HCT116 (cell line): Measurements from ENCODE around the gene FOXK2. TPM values are rescaled to one million over a fixed set of nuclear protein-coding genes. Genes with fewer than 3 reads are reported as not detected.

ENCODE experiments used
- ATAC-seq: fragments of 200-7000 bp; cut with Tn5 transposase; 2 replicates; pipeline ENCODE4 v1.9.1; 2020; ENCODE audit warnings: mild to moderate bottlenecking, moderate library complexity
- BruUV-seq: library from RNA; stranded (reverse); fragments of 400-500 nt; replicated peaks from 2 replicates; lab custom pipeline; 2021; lab: Mats Ljungman, UMichigan
- CTCF ChIA-PET: fragments of 300-600 bp; sonication (Branson Sonifier 250); formaldehyde crosslinking; loops from one replicate; lab custom pipeline; 2021; ENCODE audit warnings: antibody characterized with exemption; lab: Charles Lee
- POLR2A ChIA-PET: fragments of 300-600, 350-600 bp; sonication (Branson Sonifier 250); formaldehyde crosslinking; loops from one replicate; lab custom pipeline; 2021; ENCODE audit warnings: antibody characterized with exemption; lab: Charles Lee
- RAD21 ChIA-PET, 2 experiments: fragments of 300-600 bp; sonication (Branson Sonifier 250); formaldehyde crosslinking; loops; one replicate each; lab custom pipeline; 2023; ENCODE audit warnings: low total read pairs in 2 of 2; ENCODE audit not compliant: uncharacterized antibody in 2 of 2, unreplicated experiment in 2 of 2, low non-redundant PET in 1 of 2; lab: Charles Lee
- DNase-seq: peaks from one replicate; pipeline ENCODE4 v3.0.0-alpha.2; 2010; ENCODE audit warnings: low read depth, low spot score
- H2AFZ ChIP-seq: fragments of 200-600 bp; shearing (Covaris generic), sonication (generic); 2 replicates; pipeline ENCODE4 v1.6.1; 2017; ENCODE audit warnings: low read depth, mixed run types, mixed read lengths, antibody characterized with exemption, low read length; ENCODE audit not compliant: poor library complexity, severe bottlenecking
- H3K27ac ChIP-seq: 2 replicates; pipeline ENCODE4 v1.5.1; 2012; ENCODE audit warnings: low read depth, low read length
- H3K27me3 ChIP-seq: fragments of 200-600 bp; sonication (generic); 2 replicates; pipeline ENCODE4 v1.6.1; 2016; ENCODE audit warnings: mixed run types, low read length, mixed read lengths; ENCODE audit not compliant: insufficient read depth
- H3K36me3 ChIP-seq, 2 experiments: fragments of 200-500 bp in 1 of 2; fragments of 200-600 bp in 1 of 2; sonication (Bioruptor generic) in 1 of 2; sonication (generic) in 1 of 2; 2 replicates each; pipeline versions ENCODE4 v1.5.1 to v1.6.1; 2014 to 2016; ENCODE audit warnings: low read length in 2 of 2, inconsistent platforms in 1 of 2, mixed read lengths in 1 of 2, mixed run types in 1 of 2; ENCODE audit not compliant: insufficient read depth in 2 of 2, control insufficient read depth in 1 of 2
- H3K4me1 ChIP-seq, 2 experiments: fragments of 200-600 bp in 1 of 2; sonication (generic) in 1 of 2; 2 replicates each; pipeline versions ENCODE4 v1.5.1 to v1.6.1; 2012 to 2017; ENCODE audit warnings: low read length in 2 of 2, inconsistent platforms in 1 of 2, mild to moderate bottlenecking in 1 of 2, mixed read lengths in 1 of 2, mixed run types in 1 of 2, moderate library complexity in 1 of 2; ENCODE audit not compliant: insufficient read depth in 2 of 2, control insufficient read depth in 1 of 2
- H3K4me2 ChIP-seq: fragments of 200-600 bp; sonication (generic); 2 replicates; pipeline ENCODE4 v1.6.1; 2017; ENCODE audit warnings: mixed run types, low read length, mixed read lengths
- H3K4me3 ChIP-seq, 2 experiments: fragments of 200-600 bp in 1 of 2; sonication (generic) in 1 of 2; replicated peaks in 1 of 2; 2 replicates each; pipeline ENCODE4 v1.5.1; 2011 to 2016; ENCODE audit warnings: low read length in 2 of 2, control low read depth in 1 of 2, low read depth in 1 of 2, mild to moderate bottlenecking in 1 of 2, mixed read lengths in 1 of 2, mixed run types in 1 of 2
- H3K79me2 ChIP-seq: fragments of 200-600 bp; sonication (generic); 2 replicates; pipeline ENCODE4 v1.6.1; 2017; ENCODE audit warnings: mild to moderate bottlenecking, mixed run types, low read length, moderate library complexity, mixed read lengths; ENCODE audit not compliant: insufficient read depth
- H3K9ac ChIP-seq: fragments of 200-600 bp; sonication (generic); 2 replicates; pipeline ENCODE4 v1.6.1; 2016; ENCODE audit warnings: low read length, mixed read lengths
- H3K9me2 ChIP-seq: fragments of 200-600 bp; sonication (generic), shearing (Covaris generic); 2 replicates; pipeline ENCODE4 v1.6.1; 2017; ENCODE audit warnings: mixed run types, mild to moderate bottlenecking, moderate library complexity; ENCODE audit not compliant: insufficient read depth
- H3K9me3 ChIP-seq, 2 experiments: fragments of 200-500 bp in 1 of 2; fragments of 200-600 bp in 1 of 2; sonication (Bioruptor generic) in 1 of 2; sonication (generic) in 1 of 2; 2 replicates each; pipeline ENCODE4 v1.6.1; 2014 to 2017; ENCODE audit warnings: low read length in 2 of 2, mixed read lengths in 2 of 2, inconsistent platforms in 1 of 2, low read depth in 1 of 2, mild to moderate bottlenecking in 1 of 2, mixed run types in 1 of 2, moderate library complexity in 1 of 2; ENCODE audit not compliant: control insufficient read depth in 1 of 2, insufficient read depth in 1 of 2
- H4K20me1 ChIP-seq: fragments of 200-600 bp; sonication (generic), shearing (Covaris generic); 2 replicates; pipeline ENCODE4 v1.6.1; 2017; ENCODE audit warnings: mixed run types, mild to moderate bottlenecking, moderate library complexity; ENCODE audit not compliant: insufficient read depth
- ATF3 ChIP-seq: IDR thresholded peaks from 2 replicates; pipeline ENCODE4 v1.6.1; 2012
- CTCF ChIP-seq, 3 experiments: fragments of 200-600 bp in 1 of 3; sonication (generic) in 1 of 3; IDR thresholded peaks in 2 of 3; conservative IDR thresholded peaks in 1 of 3; 2 replicates each; pipeline ENCODE4 v1.5.1; 2012 to 2017; ENCODE audit warnings: low read depth in 2 of 3, low read length in 2 of 3, antibody characterized with exemption in 1 of 3, borderline replicate concordance in 1 of 3, control low read depth in 1 of 3, mild to moderate bottlenecking in 1 of 3, mixed read lengths in 1 of 3, mixed run types in 1 of 3, moderate library complexity in 1 of 3; ENCODE audit not compliant: insufficient read depth in 1 of 3
- ELF1 ChIP-seq: IDR thresholded peaks from 2 replicates; pipeline ENCODE4 v1.6.1; 2012; ENCODE audit warnings: low read depth, borderline replicate concordance
- EZH2 ChIP-seq: fragments of 200-600 bp; sonication (generic); IDR thresholded peaks from 2 replicates; pipeline ENCODE4 v1.6.1; 2017; ENCODE audit warnings: antibody characterized with exemption, mixed run types
- EZH2phosphoT487 ChIP-seq: fragments of 200-600 bp; IDR thresholded peaks from 2 replicates; pipeline ENCODE4 v1.6.1; 2018; ENCODE audit warnings: antibody characterized with exemption, borderline replicate concordance
- MAX ChIP-seq: IDR thresholded peaks from 2 replicates; pipeline ENCODE4 v1.6.1; 2012
- POLR2A ChIP-seq: IDR thresholded peaks from 2 replicates; pipeline ENCODE4 v1.7.0; 2011; ENCODE audit warnings: borderline replicate concordance; ENCODE audit not compliant: insufficient read depth, insufficient read length; ENCODE audit errors: extremely low read depth
- POLR2AphosphoS5 ChIP-seq: IDR thresholded peaks from 2 replicates; pipeline ENCODE4 v1.6.1; 2011; ENCODE audit warnings: mild to moderate bottlenecking, low read depth, low read length, moderate library complexity
- REST ChIP-seq: IDR thresholded peaks from 2 replicates; pipeline ENCODE4 v1.6.1; 2012; ENCODE audit warnings: low read depth
- SIN3A ChIP-seq: IDR thresholded peaks from 2 replicates; pipeline ENCODE4 v1.6.1; 2012; ENCODE audit warnings: low read depth
- SP1 ChIP-seq: IDR thresholded peaks from 2 replicates; pipeline ENCODE4 v1.6.1; 2012; ENCODE audit warnings: low read depth
- TCF7L2 ChIP-seq: IDR thresholded peaks from 2 replicates; pipeline ENCODE4 v1.7.0; 2011; ENCODE audit warnings: borderline replicate concordance, inconsistent platforms; ENCODE audit not compliant: insufficient read depth, insufficient read length; ENCODE audit errors: extremely low read depth
- YY1 ChIP-seq: IDR thresholded peaks from 2 replicates; pipeline ENCODE4 v1.6.1; 2011; ENCODE audit warnings: low read length, low read depth, moderate library complexity, mild to moderate bottlenecking; ENCODE audit not compliant: insufficient replicate concordance; ENCODE audit errors: extremely low read depth
- intact Hi-C: fragments of 100-400 bp; cut with micrococcal nuclease; formaldehyde crosslinking; loops from 2 replicates; pipeline ENCODE4 v1.10.0; 2022
- total RNA-seq: library from RNA; stranded (reverse); gene quantifications from one replicate; pipeline ENCODE4 v1.2.1, GENCODE V29; 2021; ENCODE audit not compliant: unreplicated experiment

Gene FOXK2
- total RNA-seq, 1 experiment from 2014 or later, result 122 TPM

- Histone ChIP-seq H3K36me3 (peaks cover 41 to 59% of the 10 kb centered on the region in 2 experiments), H2AFZ (no peak overlapping the region), H3K9me2 (no peaks in the 10 kb centered on the region), H4K20me1 (peaks cover 4% of the 10 kb centered on the region; the same call in 1 of the 2 replicates), H3K79me2 (peaks cover 66% of the 10 kb centered on the region), H3K9me3 (no peaks in the 10 kb centered on the region), H3K9ac (no peak overlapping the region), H3K27me3 (no peaks in the 10 kb centered on the region), H3K27ac (no peak overlapping the region), H3K4me3 (no peak overlapping the region), H3K4me2 (no peak overlapping the region), H3K4me1 (peaks cover 0 to 1% of the 10 kb centered on the region in 2 experiments; a peak in 1 of 4 replicates)
- intact Hi-C loops, result no loop called here
- DNase-seq (no peak), ATAC-seq (no peak)
- TF ChIP-seq SP1, result no peak
- TF ChIP-seq EZH2, result no peak
- TF ChIP-seq REST, result no peak
- no peak for TF ChIP-seq ELF1
- TF ChIP-seq POLR2A, result no peak
- no peak for TF ChIP-seq POLR2AphosphoS5
- TF ChIP-seq MAX, result no peak
- no peak for TF ChIP-seq YY1
- no peak for TF ChIP-seq EZH2phosphoT487
- TF ChIP-seq ATF3, result no peak
- TF ChIP-seq SIN3A, result no peak
- TF ChIP-seq CTCF (IDR thresholded peaks at IDR 0.05 in 2 of 3, conservative IDR thresholded peaks at IDR 0.05 in 1 of 3; ENCODE audit: borderline replicate concordance in 1 of 3, insufficient read depth in 1 of 3, low read depth in 2 of 3, low read length in 2 of 3), result no peak
- TF ChIP-seq TCF7L2, result no peak
- ChIA-PET RAD21 (no interaction called here), CTCF (no interaction called here), POLR2A (no interaction called here)
- BruUV-seq, result no TSS peak
Observed at GRCh38 chr17:82582709-82583108, 63.2 kb downstream of the FOXK2 start.
